SU-DHL-6 (cell line): ENCODE results near the gene ZNF668.

Experiments
- CTCF ChIP-seq: fragments of 200-600 bp; sonication (generic); IDR thresholded peaks from one replicate; pipeline ENCODE4 v1.5.1; 2017; ENCODE audit warnings: antibody characterized with exemption, mild to moderate bottlenecking, low read length, moderate library complexity; ENCODE audit not compliant: insufficient read depth, poor library complexity, severe bottlenecking
- EZH2phosphoT487 ChIP-seq: fragments of 200-600 bp; sonication (generic), shearing (Covaris generic); conservative IDR thresholded peaks from 2 replicates; pipeline ENCODE4 v1.6.1; 2018; ENCODE audit warnings: mild to moderate bottlenecking, antibody characterized with exemption, low read length, moderate library complexity, mixed read lengths

- no peak for TF ChIP-seq CTCF
- TF ChIP-seq EZH2phosphoT487: no peak
Observed at GRCh38 chr16:31080756-31081419, 6.8 kb upstream of the ZNF668 start.
